HFFc6 (cell line): ENCODE results near the gene PHRF1. TPM values are rescaled to one million over a fixed set of nuclear protein-coding genes. Genes with fewer than 3 reads are reported as not detected.

Experiments
- DNase-seq: peaks from one replicate; pipeline ENCODE4 v3.0.0-alpha.2; 2018
- H3K27ac Mint-ChIP-seq: 2 replicates; pipeline ENCODE4 v1.8.0; 2020; ENCODE audit warnings: mild to moderate bottlenecking, mixed read lengths
- H3K27me3 Mint-ChIP-seq: 2 replicates; pipeline ENCODE4 v1.8.0; 2021; ENCODE audit warnings: mild to moderate bottlenecking, moderate library complexity, mixed read lengths; ENCODE audit not compliant: insufficient read depth
- H3K36me3 Mint-ChIP-seq: 2 replicates; pipeline ENCODE4 v1.8.0; 2021; ENCODE audit warnings: low read depth, mixed read lengths
- H3K4me1 Mint-ChIP-seq: 2 replicates; pipeline ENCODE4 v1.8.0; 2020; ENCODE audit warnings: low read depth, mixed read lengths
- H3K4me3 Mint-ChIP-seq: 2 replicates; pipeline ENCODE4 v1.8.0; 2020; ENCODE audit warnings: mild to moderate bottlenecking, moderate library complexity, mixed read lengths
- H3K9me3 Mint-ChIP-seq: 2 replicates; pipeline ENCODE4 v1.8.0; 2020; ENCODE audit warnings: mild to moderate bottlenecking, mixed read lengths
- CTCF ChIP-seq: fragments of 200-600 bp; sonication (generic); IDR thresholded peaks from 2 replicates; pipeline ENCODE4 v1.5.0; 2021; ENCODE audit warnings: antibody characterized with exemption, mild to moderate bottlenecking
- total RNA-seq, 6 experiments: library from RNA; stranded (reverse); fragmentation: NEBNext Ultra II Directional; extraction: Animal tissue kit (Norgen Biotek cat#: 25700); gene quantifications; 2 replicates in 1 of 6; 3 replicates in 5 of 6; pipeline ENCODE4 v1.2.3, GENCODE V29; 2021

PHRF1 gene
- total RNA-seq, 6 experiments from 2014 or later = 23.8 to 27.5 (median 24.8) TPM

GRCh38 chr11:626475-627307 is 50.4 kb downstream of the PHRF1 start, which contains the start of gene SCT:
SCT (minus strand) TSS chr11:627181; CDS start chr11:627143, 38 bp downstream.
- no peak for TF ChIP-seq CTCF
- H3K36me3 Mint-ChIP-seq = peaks cover 11% of the 10 kb centered on the region
- no peak within 1 kb of the TSS for H3K4me3 Mint-ChIP-seq
- H3K27ac Mint-ChIP-seq = no peak within 1 kb of the TSS; the same call in 1 of the 2 replicates
- H3K27me3 Mint-ChIP-seq = peaks cover 18% of the 10 kb centered on the region
- H3K9me3 Mint-ChIP-seq = peaks cover 9% of the 10 kb centered on the region; the same call in 1 of the 2 replicates
- DNase-seq = no peak
- peaks cover 29% of the 10 kb centered on the region for H3K4me1 Mint-ChIP-seq

GRCh38 chr11:627308-627576 is 51.0 kb downstream of the PHRF1 start:
- DNase-seq = no peak
- Mint-ChIP-seq H3K36me3 (peaks cover 11% of the 10 kb centered on the region), H3K4me1 (peaks cover 29% of the 10 kb centered on the region), H3K27ac (no peak overlapping the region), H3K27me3 (peaks cover 18% of the 10 kb centered on the region), H3K4me3 (no peak overlapping the region), H3K9me3 (peaks cover 9% of the 10 kb centered on the region; the same call in 1 of the 2 replicates)
- TF ChIP-seq CTCF = no peak

DNA sequence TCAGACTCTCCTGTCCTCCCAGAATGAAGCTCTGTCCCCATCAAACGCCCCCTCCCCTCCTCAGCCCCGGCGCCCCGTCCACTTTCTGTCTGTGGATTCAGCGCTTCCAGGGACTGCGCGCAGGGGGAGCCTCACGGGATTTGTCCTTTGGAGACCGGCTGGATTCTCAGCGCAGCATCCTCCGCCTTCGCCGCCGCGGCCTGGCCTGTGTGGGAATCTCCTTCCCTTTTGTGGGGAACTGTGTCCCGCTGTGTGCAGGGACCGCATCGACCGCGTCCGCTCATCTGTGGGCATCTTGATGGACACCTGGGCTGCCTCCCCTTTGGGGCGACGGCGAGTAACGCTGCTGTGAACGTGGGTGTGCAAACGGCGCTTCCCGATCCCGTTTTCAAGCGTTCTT is 51.8 kb downstream of the PHRF1 start:
- Mint-ChIP-seq H3K4me1 (peaks cover 29% of the 10 kb centered on the region), H3K36me3 (peaks cover 11% of the 10 kb centered on the region), H3K4me3 (no peak overlapping the region; the same call in 1 of the 2 replicates), H3K9me3 (peaks cover 9% of the 10 kb centered on the region; the same call in 1 of the 2 replicates), H3K27me3 (peaks cover 21% of the 10 kb centered on the region), H3K27ac (peak overlapping the region; percentile 59)
- no peak for TF ChIP-seq CTCF
- no peak for DNase-seq

DNA sequence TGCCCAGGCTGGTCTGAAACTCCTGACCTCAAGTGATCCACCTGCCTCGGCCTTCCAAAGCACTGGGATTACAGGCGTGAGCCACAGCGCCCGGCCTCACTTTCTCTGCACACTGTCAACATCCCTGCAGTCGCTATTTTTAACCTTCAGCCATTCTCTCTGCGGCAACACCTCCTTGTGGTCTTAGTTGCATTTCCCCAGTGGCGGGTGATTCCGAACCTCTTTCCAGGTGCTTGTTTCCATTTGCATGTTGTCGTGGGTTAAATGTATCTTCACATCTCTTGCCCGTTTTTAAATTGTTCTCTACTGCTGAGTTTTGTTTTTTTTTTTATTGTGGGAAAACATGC is 52.9 kb downstream of the PHRF1 start:
- Mint-ChIP-seq H3K27ac (no peak overlapping the region), H3K36me3 (peaks cover 11% of the 10 kb centered on the region), H3K27me3 (peaks cover 17% of the 10 kb centered on the region), H3K9me3 (peaks cover 9% of the 10 kb centered on the region; the same call in 1 of the 2 replicates), H3K4me3 (no peak overlapping the region), H3K4me1 (peaks cover 22% of the 10 kb centered on the region)
- DNase-seq = no peak
- TF ChIP-seq CTCF = no peak

DNA sequence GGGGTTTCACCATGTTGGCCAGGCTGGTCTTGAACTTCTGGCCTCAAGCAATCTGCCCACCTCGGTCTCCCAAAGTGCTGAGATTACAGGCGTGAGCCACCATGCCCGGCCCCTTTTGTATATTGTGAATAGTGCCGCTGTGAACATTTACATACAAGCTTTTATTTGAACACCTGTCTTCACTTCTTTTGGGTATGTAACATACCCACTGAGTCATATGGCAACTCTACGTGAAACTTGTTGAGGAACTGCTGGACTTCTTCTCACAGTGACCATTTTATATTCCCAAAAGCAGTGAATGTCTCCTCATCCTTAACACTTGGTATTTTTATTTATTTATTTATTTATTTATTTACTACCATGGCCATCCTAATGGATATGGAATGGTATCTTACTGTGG is 54.6 kb downstream of the PHRF1 start:
- Mint-ChIP-seq H3K27ac (no peak overlapping the region), H3K4me3 (no peak overlapping the region), H3K36me3 (peaks cover 11% of the 10 kb centered on the region), H3K9me3 (peaks cover 9% of the 10 kb centered on the region; the same call in 1 of the 2 replicates), H3K4me1 (peaks cover 22% of the 10 kb centered on the region), H3K27me3 (peaks cover 17% of the 10 kb centered on the region)
- DNase-seq = no peak
- TF ChIP-seq CTCF = no peak
